MM.1S (cell line): ENCODE measurements around the gene EWSR1.

Experiments
- CTCF ChIP-seq: fragments of 300-600 bp; sonication (generic); IDR thresholded peaks from 2 replicates; pipeline ENCODE4 v1.5.1; 2016; ENCODE audit warnings: antibody characterized with exemption, low read length, mixed read lengths
- EZH2phosphoT487 ChIP-seq: fragments of 300-600 bp; sonication (generic); IDR thresholded peaks from 2 replicates; pipeline ENCODE4 v1.6.1; 2018; ENCODE audit warnings: antibody characterized with exemption, low read length

DNA sequence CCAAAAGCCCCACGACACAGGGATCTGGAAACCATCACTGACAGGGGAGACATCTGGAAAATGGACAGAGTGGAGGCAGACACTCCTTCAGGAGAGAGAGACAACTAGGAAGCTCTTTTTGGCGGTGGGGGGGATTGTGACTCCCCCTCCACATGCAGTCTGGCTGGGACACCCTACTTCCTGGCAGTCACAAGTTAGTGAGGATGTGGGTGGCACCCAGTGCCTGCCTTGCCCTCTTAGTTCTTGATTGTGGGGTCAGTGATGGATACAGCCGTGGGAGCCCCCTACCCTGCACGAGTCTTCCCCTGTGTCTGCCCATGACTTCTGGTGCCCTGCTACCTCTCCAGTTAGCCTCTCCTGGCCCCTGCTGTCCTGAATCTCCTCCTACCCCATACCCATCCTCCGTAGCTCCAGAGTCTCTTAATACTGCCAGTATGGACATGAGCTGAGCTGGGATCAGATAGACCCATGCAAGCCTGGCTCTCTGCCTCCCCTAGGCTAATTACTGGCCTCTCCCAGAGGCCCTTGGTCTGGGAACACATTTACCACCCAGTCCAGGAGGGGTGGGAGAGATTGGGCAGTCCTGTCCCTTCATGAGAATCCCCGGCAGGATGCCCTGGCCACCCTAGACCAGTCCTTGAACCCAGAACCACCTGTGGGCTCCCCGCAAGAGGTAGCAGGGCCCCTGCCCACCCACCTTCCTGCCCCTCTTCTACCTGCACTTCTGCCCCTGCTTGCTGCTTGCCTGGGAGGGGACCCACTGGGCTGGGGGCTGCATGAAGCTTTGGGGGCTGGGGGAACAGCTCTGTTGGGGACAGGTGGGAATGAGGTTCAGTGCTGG lies 23.1 kb upstream of the EWSR1 start:
- TF ChIP-seq CTCF (no peak), EZH2phosphoT487 (no peak)
